ENCODE results near the gene SPR. TPM values are rescaled to one million over a fixed set of nuclear protein-coding genes. Genes with fewer than 3 reads are reported as not detected.

Gene SPR
- total and polyA plus RNA-seq, 2 donors (not counting 3 experiments of a cell fraction or from before 2014, with no cell fraction given): 22.0 to 27.6 TPM

GRCh38 chr2:72849138-72849462, 38.1 kb upstream of the SPR start:
- TF ChIP-seq GATA2 (IDR thresholded peaks at IDR 0.05; ENCODE audit: insufficient read depth, insufficient read length, low read depth, low read length) (no peak), POLR2A (IDR thresholded peaks at IDR 0.05; ENCODE audit: low read depth, low read length) (no peak), EZH2 (IDR thresholded peaks at IDR 0.05; ENCODE audit: borderline replicate concordance, low read depth, low read length, severe bottlenecking) (no peak), FOS (IDR thresholded peaks at IDR 0.05; ENCODE audit: borderline replicate concordance, insufficient read depth, low read length) (no peak), JUN (IDR thresholded peaks at IDR 0.05; ENCODE audit: borderline replicate concordance, insufficient read depth, insufficient read length, low read depth) (no peak), MYC (IDR thresholded peaks at IDR 0.05; ENCODE audit: low read depth, low read length) (no peak), POLR2AphosphoS5 (IDR thresholded peaks at IDR 0.05; ENCODE audit: insufficient read depth, low read depth, low read length) (no peak), MAX (IDR thresholded peaks at IDR 0.05; ENCODE audit: insufficient read depth, insufficient read length) (no peak)
- TF ChIP-seq, protein P1, sequence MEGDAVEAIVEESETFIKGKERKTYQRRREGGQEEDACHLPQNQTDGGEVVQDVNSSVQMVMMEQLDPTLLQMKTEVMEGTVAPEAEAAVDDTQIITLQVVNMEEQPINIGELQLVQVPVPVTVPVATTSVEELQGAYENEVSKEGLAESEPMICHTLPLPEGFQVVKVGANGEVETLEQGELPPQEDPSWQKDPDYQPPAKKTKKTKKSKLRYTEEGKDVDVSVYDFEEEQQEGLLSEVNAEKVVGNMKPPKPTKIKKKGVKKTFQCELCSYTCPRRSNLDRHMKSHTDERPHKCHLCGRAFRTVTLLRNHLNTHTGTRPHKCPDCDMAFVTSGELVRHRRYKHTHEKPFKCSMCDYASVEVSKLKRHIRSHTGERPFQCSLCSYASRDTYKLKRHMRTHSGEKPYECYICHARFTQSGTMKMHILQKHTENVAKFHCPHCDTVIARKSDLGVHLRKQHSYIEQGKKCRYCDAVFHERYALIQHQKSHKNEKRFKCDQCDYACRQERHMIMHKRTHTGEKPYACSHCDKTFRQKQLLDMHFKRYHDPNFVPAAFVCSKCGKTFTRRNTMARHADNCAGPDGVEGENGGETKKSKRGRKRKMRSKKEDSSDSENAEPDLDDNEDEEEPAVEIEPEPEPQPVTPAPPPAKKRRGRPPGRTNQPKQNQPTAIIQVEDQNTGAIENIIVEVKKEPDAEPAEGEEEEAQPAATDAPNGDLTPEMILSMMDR (IDR thresholded peaks at IDR 0.05; ENCODE audit: extremely low read depth in 1 of 2, insufficient read depth in 1 of 2, low read depth in 1 of 2, low read length in 2 of 2): no peak
- no peaks in the 10 kb centered on the region for H4K20me1 ChIP-seq (replicated peaks; ENCODE audit: control insufficient read depth, extremely low read depth, insufficient read depth, low read length)
- POLR2A ChIA-PET: no interaction called here

More at GRCh38 chr2:72849138-72849462, 38.1 kb upstream of the SPR start:
- DNase-seq (ENCODE audit: low read depth, low spot score): no peak
- no peak overlapping the region for H3K4me2 ChIP-seq (ENCODE audit: insufficient read depth, low read length)
- no peaks in the 10 kb centered on the region for H3K79me2 ChIP-seq (ENCODE audit: control insufficient read depth, insufficient read depth, low read length)
- BruUV-seq (replicated peaks): no TSS peak
- H2AFZ ChIP-seq (ENCODE audit: low read depth, low read length): no peak overlapping the region
- CTCF ChIA-PET: no interaction called here
- dilution Hi-C loops (cut with MboI; ENCODE audit: extremely low pct_ligation_motif_present, low sequenced_read_pairs): no loop called here
- no peak overlapping the region for H3K9ac ChIP-seq (replicated peaks; ENCODE audit: extremely low read depth, insufficient read depth, low read length)
- no peak overlapping the region for H3K27ac ChIP-seq (ENCODE audit: insufficient read depth, low read depth, low read length)
- H3K9me1 ChIP-seq (replicated peaks; ENCODE audit: control insufficient read depth, extremely low read depth, insufficient read depth, low read length): no peaks in the 10 kb centered on the region
- H3K4me3 ChIP-seq (replicated peaks in 1 of 3; ENCODE audit: insufficient read depth in 1 of 3, low read depth in 1 of 3, low read length in 3 of 3): no peak overlapping the region
- intact Hi-C loops (cut with micrococcal nuclease): no loop called here
- no peaks in the 10 kb centered on the region for H3K36me3 ChIP-seq (ENCODE audit: control insufficient read depth in 2 of 2, extremely low read depth in 1 of 2, insufficient read depth in 2 of 2, low read length in 2 of 2)
- no peaks in the 10 kb centered on the region for H3K4me1 ChIP-seq (ENCODE audit: control insufficient read depth, extremely low read depth, insufficient read depth, low read length)
- peaks cover 13 to 16% of the 10 kb centered on the region in 2 experiments for H3K27me3 ChIP-seq (ENCODE audit: control insufficient read depth in 2 of 2, insufficient read depth in 2 of 2, low read length in 2 of 2)
- FAIRE-seq: no peak
- no peaks in the 10 kb centered on the region for H3K9me3 ChIP-seq (replicated peaks; ENCODE audit: control insufficient read depth, insufficient read depth, low read length)
